SK-N-SH (cell line): ENCODE results near the gene H1-8. TPM values are rescaled to one million over a fixed set of nuclear protein-coding genes. Genes with fewer than 3 reads are reported as not detected.
"Not testable (repeated sequence)": the region's sequence is repeated elsewhere in the genome, so short reads cannot be mapped to it uniquely, and the experiment has no call there.

Source experiments
- CTCF ChIA-PET: fragments of 300-600, 350-600 bp; formaldehyde crosslinking; extraction: SDS; loops from one replicate; lab custom pipeline; 2021; lab: Yijun Ruan, JAX
- POLR2A ChIA-PET: fragments of 350-600 bp; sonication (Branson Sonifier 250); formaldehyde crosslinking; extraction: SDS; loops from one replicate; lab custom pipeline; 2020; ENCODE audit warnings: antibody characterized with exemption, inconsistent platforms; lab: Yijun Ruan, JAX
- DNase-seq: peaks from one replicate; pipeline ENCODE4 v3.0.0; 2012
- H2AFZ ChIP-seq: fragments of 200-600 bp; sonication (generic); 2 replicates; pipeline ENCODE4 v1.8.1; 2016; ENCODE audit warnings: antibody characterized with exemption, mild to moderate bottlenecking, low read depth
- H3F3A ChIP-seq: fragments of 200-600 bp; sonication (generic); replicated peaks from 2 replicates; pipeline ENCODE3; 2016; ENCODE audit warnings: antibody characterized with exemption, mild to moderate bottlenecking; ENCODE audit not compliant: insufficient read depth
- H3K27ac ChIP-seq, 2 experiments: fragments of 200-500 bp in 1 of 2; fragments of 200-600 bp in 1 of 2; sonication (Bioruptor generic) in 1 of 2; sonication (generic), shearing (Covaris generic) in 1 of 2; 2 replicates each; pipeline versions ENCODE4 v1.5.1 to v1.6.1; 2014 to 2016; ENCODE audit warnings: low read depth in 2 of 2, inconsistent platforms in 1 of 2, low read length in 1 of 2, mild to moderate bottlenecking in 1 of 2, mixed read lengths in 1 of 2
- H3K27me3 ChIP-seq: fragments of 200-600 bp; sonication (generic), shearing (Covaris generic); 2 replicates; pipeline ENCODE4 v1.6.1; 2016; ENCODE audit warnings: mixed run types; ENCODE audit not compliant: insufficient read depth
- H3K36me3 ChIP-seq, 2 experiments: fragments of 200-500 bp in 1 of 2; fragments of 200-600 bp in 1 of 2; sonication (Bioruptor generic) in 1 of 2; sonication (generic) in 1 of 2; replicated peaks in 1 of 2; 2 replicates each; pipeline versions ENCODE3 to v1.5.1; 2014 to 2016; ENCODE audit warnings: low read length in 1 of 2, mild to moderate bottlenecking in 1 of 2; ENCODE audit not compliant: insufficient read depth in 2 of 2, control insufficient read depth in 1 of 2
- H3K4me1 ChIP-seq, 2 experiments: fragments of 200-500 bp in 1 of 2; fragments of 200-600 bp in 1 of 2; sonication (Bioruptor generic) in 1 of 2; sonication (generic), shearing (Covaris generic) in 1 of 2; 2 replicates each; pipeline versions ENCODE4 v1.5.1 to v1.6.1; 2014 to 2016; ENCODE audit warnings: low read depth in 1 of 2, low read length in 1 of 2, mixed run types in 1 of 2; ENCODE audit not compliant: insufficient read depth in 2 of 2, control insufficient read depth in 1 of 2
- H3K4me2 ChIP-seq: fragments of 200-600 bp; sonication (generic), shearing (Covaris generic); 2 replicates; pipeline ENCODE4 v1.6.1; 2017; ENCODE audit warnings: mixed run types
- H3K4me3 ChIP-seq, 2 experiments: fragments of 200-500 bp in 1 of 2; fragments of 200-600 bp in 1 of 2; sonication (Bioruptor generic) in 1 of 2; sonication (generic), shearing (Covaris generic) in 1 of 2; 2 replicates each; pipeline versions ENCODE4 v1.5.1 to v1.8.1; 2014 to 2016; ENCODE audit warnings: low read depth in 2 of 2, inconsistent platforms in 1 of 2, low read length in 1 of 2, mild to moderate bottlenecking in 1 of 2, mixed read lengths in 1 of 2, moderate library complexity in 1 of 2
- H3K79me2 ChIP-seq: fragments of 200-600 bp; sonication (generic); 2 replicates; pipeline ENCODE4 v1.8.1; 2017; ENCODE audit warnings: mild to moderate bottlenecking; ENCODE audit not compliant: insufficient read depth
- H3K9ac ChIP-seq: fragments of 200-600 bp; sonication (generic); 2 replicates; pipeline ENCODE4 v1.6.1; 2017; ENCODE audit warnings: mixed run types
- H3K9me2 ChIP-seq: fragments of 200-600 bp; sonication (generic); 2 replicates; pipeline ENCODE4 v1.6.1; 2017; ENCODE audit warnings: mixed run types
- H3K9me3 ChIP-seq: fragments of 200-600 bp; sonication (generic); 2 replicates; pipeline ENCODE4 v1.6.1; 2017; ENCODE audit warnings: mixed run types, mild to moderate bottlenecking, moderate library complexity
- H4K20me1 ChIP-seq: fragments of 200-600 bp; sonication (generic); 2 replicates; pipeline ENCODE4 v1.6.1; 2017; ENCODE audit warnings: mild to moderate bottlenecking, mixed run types; ENCODE audit not compliant: insufficient read depth
- CTCF ChIP-seq: fragments of 200-600 bp; sonication (generic); IDR thresholded peaks from 2 replicates; pipeline ENCODE4 v1.6.1; 2017; ENCODE audit warnings: antibody characterized with exemption, mild to moderate bottlenecking, moderate library complexity
- EP300 ChIP-seq, 2 experiments: IDR thresholded peaks; 2 replicates each; pipeline versions ENCODE4 v1.4.0 to v1.6.1; 2012; ENCODE audit warnings: borderline replicate concordance in 1 of 2, low read depth in 1 of 2, low read length in 1 of 2
- EZH2phosphoT487 ChIP-seq: fragments of 200-600 bp; sonication (generic); IDR thresholded peaks from 2 replicates; pipeline ENCODE4 v1.6.1; 2017; ENCODE audit warnings: low read depth, mixed run types, mild to moderate bottlenecking, antibody characterized with exemption, moderate library complexity, borderline replicate concordance
- FOSL2 ChIP-seq: IDR thresholded peaks from 2 replicates; pipeline ENCODE4 v1.4.0; 2012; ENCODE audit warnings: low read depth, mild to moderate bottlenecking, moderate library complexity, borderline replicate concordance
- FOXJ3 ChIP-seq: sonication (generic); formaldehyde crosslinking; IDR thresholded peaks from 2 replicates; pipeline ENCODE4 v1.5.1; 2020; ENCODE audit warnings: mild to moderate bottlenecking, missing genetic modification reagents
- FOXM1 ChIP-seq: IDR thresholded peaks from 2 replicates; pipeline ENCODE4 v1.4.0; 2012; ENCODE audit warnings: low read depth, mild to moderate bottlenecking
- GABPA ChIP-seq: IDR thresholded peaks from 2 replicates; pipeline ENCODE4 v1.4.0; 2012; ENCODE audit warnings: low read depth, mild to moderate bottlenecking
- JUND ChIP-seq: IDR thresholded peaks from 2 replicates; pipeline ENCODE4 v1.4.0; 2012
- MAX ChIP-seq: IDR thresholded peaks from 2 replicates; pipeline ENCODE4 v1.4.0; 2012; ENCODE audit warnings: low read depth
- PBX3 ChIP-seq: IDR thresholded peaks from 2 replicates; pipeline ENCODE4; 2012
- RAD21 ChIP-seq: IDR thresholded peaks from 2 replicates; pipeline ENCODE4 v1.6.1; 2012; ENCODE audit warnings: mild to moderate bottlenecking, low read length
- REST ChIP-seq: IDR thresholded peaks from 2 replicates; pipeline ENCODE4 v1.6.1; 2012; ENCODE audit warnings: mild to moderate bottlenecking, low read depth, low read length, moderate library complexity
- RFX5 ChIP-seq: IDR thresholded peaks from 2 replicates; pipeline ENCODE4 v1.6.1; 2012; ENCODE audit warnings: mild to moderate bottlenecking, improper control_type of control experiment, low read length
- SIN3A ChIP-seq: IDR thresholded peaks from 2 replicates; pipeline ENCODE4 v1.6.1; 2012; ENCODE audit warnings: low read depth, mild to moderate bottlenecking, low read length, moderate library complexity, borderline replicate concordance
- SMC3 ChIP-seq: IDR thresholded peaks from 2 replicates; pipeline ENCODE4 v1.6.1; 2012; ENCODE audit warnings: low read depth, low read length, improper control_type of control experiment
- TAF1 ChIP-seq: IDR thresholded peaks from 2 replicates; pipeline ENCODE4 v1.6.1; 2012; ENCODE audit warnings: low read depth, mild to moderate bottlenecking, low read length, moderate library complexity, borderline replicate concordance
- USF1 ChIP-seq: IDR thresholded peaks from 2 replicates; pipeline ENCODE4 v1.4.0; 2012; ENCODE audit warnings: low read depth, borderline replicate concordance
- USF2 ChIP-seq: fragments of 150-350 bp; IDR thresholded peaks from 2 replicates; pipeline ENCODE4 v1.6.1; 2017; ENCODE audit warnings: antibody characterized with exemption, low read length, low read depth, borderline replicate concordance
- ZBTB33 ChIP-seq: IDR thresholded peaks from 2 replicates; pipeline ENCODE4 v1.4.0; 2012; ENCODE audit warnings: low read depth, borderline replicate concordance
- WGBS: methylation state at CpG from one replicate; pipeline ENCODE4 v1.1.6; 2017; ENCODE audit warnings: low lambda C conversion rate; 5-methylcytosine and 5-hydroxymethylcytosine counted together
- polyA plus RNA-seq, 3 experiments: library from polyadenylated mRNA; depleted of rRNA; stranded (reverse); fragments of >200 nt; gene quantifications; 2 replicates each; pipeline ENCODE4 v1.2.3, GENCODE V29; 2012

Gene H1-8
- polyA plus RNA-seq, 1 of the 3 experiments (the other 2 are of a cell fraction) = not detected

DNA sequence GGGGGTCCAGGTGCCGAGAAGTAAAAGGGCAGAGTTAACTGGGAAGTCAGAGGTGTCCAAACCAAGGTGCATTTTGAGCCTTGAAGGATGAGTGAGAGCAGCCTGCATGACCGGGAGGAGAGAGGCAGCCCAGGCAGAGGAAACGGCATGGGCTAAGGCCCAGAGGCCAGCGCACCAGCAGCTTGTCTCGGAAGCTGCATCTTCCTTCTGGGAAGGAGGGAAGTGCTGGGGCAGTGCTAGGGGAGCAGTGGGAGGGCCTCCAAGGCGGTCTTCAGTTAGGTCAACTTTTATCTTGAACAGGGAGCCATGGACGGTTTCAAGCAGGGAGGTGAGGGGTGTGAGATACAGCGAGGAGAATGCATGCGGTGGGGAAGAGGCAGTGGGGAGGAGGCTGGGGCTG, 1.0 kb downstream of the H1-8 start:
- H3K4me3 ChIP-seq = no peak overlapping the region
- H3K27ac ChIP-seq = no peak overlapping the region
- 94% methylated on average over 7 of the region's 9 CpGs for WGBS
- H3K4me2 ChIP-seq = no peak overlapping the region
- no peaks in the 10 kb centered on the region for H3F3A ChIP-seq
- no peaks in the 10 kb centered on the region for H3K79me2 ChIP-seq
- DNase-seq = no peak
- TF ChIP-seq JUND = no peak
- TF ChIP-seq GABPA = no peak
- no peak for TF ChIP-seq RFX5
- TF ChIP-seq USF2 = no peak
- TF ChIP-seq PBX3 = no peak
- TF ChIP-seq MAX = no peak
- no peak for TF ChIP-seq ZBTB33
- TF ChIP-seq FOXM1 = no peak
- no peak for TF ChIP-seq EZH2phosphoT487
- no peak for TF ChIP-seq REST
- TF ChIP-seq SIN3A = no peak
- TF ChIP-seq EP300 (IDR thresholded peaks at IDR 0.05; ENCODE audit: borderline replicate concordance in 1 of 2, low read depth in 1 of 2, low read length in 1 of 2) = no peak
- no peak for TF ChIP-seq FOXJ3
- TF ChIP-seq TAF1 = no peak
- TF ChIP-seq RAD21 = no peak
- TF ChIP-seq USF1 = no peak
- TF ChIP-seq CTCF = no peak
- TF ChIP-seq SMC3 = no peak
- no peak for TF ChIP-seq FOSL2
- ChIA-PET CTCF (interaction anchor here (1.8 kb wide), 1 partner anchor 54 kb away, joined by 5 read pairs; no protein-coding TSS in a partner anchor), POLR2A (interaction anchor here (0.5 kb wide), 1 partner anchor 23 kb away, joined by 3 read pairs; no protein-coding TSS in a partner anchor)
- H3K9ac ChIP-seq = no peak overlapping the region
- no peaks in the 10 kb centered on the region for H3K9me2 ChIP-seq
- no peaks in the 10 kb centered on the region for H3K4me1 ChIP-seq
- H3K27me3 ChIP-seq = no peaks in the 10 kb centered on the region
- no peak overlapping the region for H2AFZ ChIP-seq
- no peaks in the 10 kb centered on the region for H3K36me3 ChIP-seq
- no peaks in the 10 kb centered on the region for H3K9me3 ChIP-seq
- H4K20me1 ChIP-seq = no peaks in the 10 kb centered on the region

DNA sequence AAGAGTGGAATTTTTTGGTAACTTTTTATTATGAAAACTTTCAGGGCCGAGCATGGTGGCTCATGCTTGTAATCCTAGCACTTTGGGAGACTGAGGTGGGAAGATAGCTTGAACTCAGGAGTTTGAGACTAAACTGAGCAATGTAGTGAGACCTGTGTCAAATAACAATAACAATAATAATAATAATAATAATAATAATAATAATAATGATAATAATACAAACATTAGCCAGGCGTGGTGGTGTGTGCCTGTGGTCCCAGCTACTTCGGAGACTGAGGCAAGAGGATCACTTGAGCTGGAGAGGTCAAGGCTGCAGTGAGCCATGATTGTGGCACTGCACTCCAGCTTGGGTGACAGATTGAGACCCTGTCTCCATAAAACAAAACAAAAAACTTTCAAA, 3.0 kb downstream of the H1-8 start:
- H3K4me2 ChIP-seq, H4K20me1 ChIP-seq, H3K36me3 ChIP-seq, H3K9ac ChIP-seq, H3K9me3 ChIP-seq, DNase-seq, H3K4me1 ChIP-seq, H3K27me3 ChIP-seq, H2AFZ ChIP-seq, POLR2A ChIA-PET, H3K27ac ChIP-seq, H3K9me2 ChIP-seq, H3F3A ChIP-seq, H3K4me3 ChIP-seq, H3K79me2 ChIP-seq: not testable (repeated sequence)
- 82% methylated on average over 3 of the region's 3 CpGs for WGBS
- CTCF ChIA-PET = interaction anchor here (0.7 kb wide), 1 partner anchor 144 kb away, joined by 3 read pairs; no protein-coding TSS in a partner anchor
